Measurements from ENCODE around the gene LRMDA. TPM values are rescaled to one million over a fixed set of nuclear protein-coding genes. Genes with fewer than 3 reads are reported as not detected.

The LRMDA gene
- total RNA-seq, 1 donor from 2014 or later: 0.96 TPM

DNA sequence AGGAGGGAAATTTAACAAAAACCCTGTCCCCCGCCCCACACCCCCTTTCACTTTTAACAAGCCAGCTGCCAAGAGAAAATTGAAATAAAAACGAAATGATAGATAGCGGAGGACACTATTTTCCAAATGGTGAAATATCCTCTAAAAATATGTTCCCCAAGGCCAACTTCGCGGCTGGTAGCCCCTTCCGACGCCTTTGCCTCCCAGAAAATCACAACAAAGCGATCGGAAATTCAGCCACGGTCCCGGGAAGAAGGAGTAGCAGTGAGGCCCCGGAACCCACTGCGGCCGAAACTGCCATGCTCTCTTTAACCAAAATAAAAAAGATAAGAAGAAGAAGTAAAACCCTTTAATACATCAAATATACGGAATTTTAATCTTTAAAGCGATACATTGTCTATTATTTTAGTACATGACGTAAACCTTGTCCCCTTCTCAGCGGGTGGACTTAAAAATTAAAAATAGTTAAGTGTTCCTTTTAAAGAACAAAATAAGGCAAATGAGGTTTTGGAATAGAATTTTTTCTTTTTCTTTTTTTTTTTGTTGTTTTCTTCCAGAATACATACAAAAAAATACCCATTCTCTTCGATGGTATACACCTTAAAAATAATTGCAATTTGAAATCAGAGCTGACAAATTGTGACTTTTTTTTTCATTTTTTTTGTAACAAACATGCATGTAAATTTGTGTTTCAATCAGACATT, 33.8 kb upstream of the LRMDA start:
- DNase-seq (ENCODE audit: low spot score in 2 of 2): no peak
- intact Hi-C loops (cut with DNase I): loop anchor here (5.0 kb wide), 1 partner anchor 530 kb away; no protein-coding TSS in a partner anchor
- H3K4me3 ChIP-seq: peak overlapping the region; percentile 89 to 95
- peaks cover 0 to 19% of the 10 kb centered on the region in 2 donors for H3K4me1 ChIP-seq
- H3K36me3 ChIP-seq: peaks cover 10 to 11% of the 10 kb centered on the region in 2 donors
- peak overlapping the region; percentile 97 to 98 for H3K27ac ChIP-seq
- H3K27me3 ChIP-seq: no peaks in the 10 kb centered on the region
- TF ChIP-seq, protein P1, sequence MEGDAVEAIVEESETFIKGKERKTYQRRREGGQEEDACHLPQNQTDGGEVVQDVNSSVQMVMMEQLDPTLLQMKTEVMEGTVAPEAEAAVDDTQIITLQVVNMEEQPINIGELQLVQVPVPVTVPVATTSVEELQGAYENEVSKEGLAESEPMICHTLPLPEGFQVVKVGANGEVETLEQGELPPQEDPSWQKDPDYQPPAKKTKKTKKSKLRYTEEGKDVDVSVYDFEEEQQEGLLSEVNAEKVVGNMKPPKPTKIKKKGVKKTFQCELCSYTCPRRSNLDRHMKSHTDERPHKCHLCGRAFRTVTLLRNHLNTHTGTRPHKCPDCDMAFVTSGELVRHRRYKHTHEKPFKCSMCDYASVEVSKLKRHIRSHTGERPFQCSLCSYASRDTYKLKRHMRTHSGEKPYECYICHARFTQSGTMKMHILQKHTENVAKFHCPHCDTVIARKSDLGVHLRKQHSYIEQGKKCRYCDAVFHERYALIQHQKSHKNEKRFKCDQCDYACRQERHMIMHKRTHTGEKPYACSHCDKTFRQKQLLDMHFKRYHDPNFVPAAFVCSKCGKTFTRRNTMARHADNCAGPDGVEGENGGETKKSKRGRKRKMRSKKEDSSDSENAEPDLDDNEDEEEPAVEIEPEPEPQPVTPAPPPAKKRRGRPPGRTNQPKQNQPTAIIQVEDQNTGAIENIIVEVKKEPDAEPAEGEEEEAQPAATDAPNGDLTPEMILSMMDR (IDR thresholded peaks at IDR 0.05): no peak
- H3K9me3 ChIP-seq: no peaks in the 10 kb centered on the region

DNA sequence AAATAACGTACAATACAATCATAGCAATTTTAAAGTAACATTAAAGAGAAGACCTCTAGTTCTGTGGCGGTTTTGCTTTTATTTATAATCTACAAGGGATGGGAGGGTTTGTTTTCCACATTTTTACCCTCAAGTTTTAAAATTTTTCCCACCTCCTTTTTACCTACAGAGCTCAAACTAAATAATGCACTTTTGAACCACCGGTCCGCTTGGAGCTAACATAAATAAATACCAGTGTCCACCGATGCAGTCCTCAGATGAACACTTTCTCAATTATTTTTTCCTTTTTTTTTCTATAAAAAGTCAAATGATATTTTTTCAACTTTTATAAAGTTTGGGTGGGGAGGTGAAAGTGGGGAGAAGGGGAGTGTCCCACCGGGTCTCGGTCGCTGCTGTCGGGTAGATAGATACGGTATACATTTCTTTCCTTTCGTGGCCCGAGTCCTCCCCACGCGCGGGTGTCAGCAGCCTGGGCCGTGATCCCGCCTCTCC, 33.2 kb upstream of the LRMDA start:
- no peak for DNase-seq (ENCODE audit: low spot score in 2 of 2)
- Histone ChIP-seq H3K4me3 (peak overlapping the region; percentile 89 to 95), H3K27me3 (no peaks in the 10 kb centered on the region), H3K36me3 (peaks cover 10 to 11% of the 10 kb centered on the region in 2 donors), H3K4me1 (peaks cover 0 to 19% of the 10 kb centered on the region in 2 donors), H3K9me3 (no peaks in the 10 kb centered on the region), H3K27ac (peak overlapping the region; percentile 97 to 98)
- intact Hi-C loops (cut with DNase I): loop anchor here (5.0 kb wide), 1 partner anchor 529 kb away; no protein-coding TSS in a partner anchor
- TF ChIP-seq, protein P1 (IDR thresholded peaks at IDR 0.05): no peak

DNA sequence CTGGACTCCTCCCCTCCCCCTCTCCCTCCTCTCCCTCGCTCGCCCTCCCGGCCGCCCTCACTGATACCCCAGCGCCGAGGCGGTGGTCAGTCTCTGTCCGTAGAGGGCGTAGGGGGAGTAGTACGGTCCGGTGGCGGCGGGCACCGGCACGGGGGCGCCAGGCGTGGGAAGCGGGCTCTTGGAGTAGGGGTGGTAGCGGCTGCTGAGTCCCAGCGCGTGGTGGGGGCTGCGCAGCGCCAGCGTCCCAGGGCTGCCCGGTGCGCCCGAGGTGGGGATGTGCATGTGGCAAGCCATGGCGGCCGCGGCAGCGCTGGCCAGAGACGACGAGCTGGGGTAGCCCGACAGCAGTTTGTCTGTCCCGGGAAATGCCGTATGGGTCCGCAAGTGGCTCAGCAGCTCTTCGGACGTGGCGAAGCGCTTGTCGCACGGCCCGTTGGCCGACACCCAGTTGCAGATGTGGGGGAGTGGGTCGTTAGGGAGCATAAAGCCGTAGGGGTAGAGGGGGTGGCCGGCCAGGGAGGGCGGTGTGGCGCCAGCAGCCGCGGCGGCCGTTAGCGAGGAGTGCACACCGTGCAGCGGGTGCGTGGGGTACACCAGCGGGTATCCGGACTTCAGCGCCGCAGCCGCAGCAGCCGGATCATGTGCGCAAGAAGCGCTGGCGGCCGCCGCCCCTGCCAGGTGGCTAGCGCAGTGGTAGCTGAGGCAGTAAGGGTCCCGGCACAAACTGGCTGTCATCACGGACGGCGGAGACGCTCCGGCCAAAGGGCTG, 32.5 kb upstream of the LRMDA start:
- H3K36me3 ChIP-seq: peaks cover 10 to 11% of the 10 kb centered on the region in 2 donors
- intact Hi-C loops (cut with DNase I): loop anchor here (5.0 kb wide), 1 partner anchor 528 kb away; no protein-coding TSS in a partner anchor
- peak in 1 of 2 donors; percentile 67 for DNase-seq (ENCODE audit: low spot score in 2 of 2)
- TF ChIP-seq, protein P1 (IDR thresholded peaks at IDR 0.05): no peak
- peaks cover 0 to 19% of the 10 kb centered on the region in 2 donors for H3K4me1 ChIP-seq
- H3K27me3 ChIP-seq: no peaks in the 10 kb centered on the region
- peak overlapping the region; percentile 97 to 98 for H3K27ac ChIP-seq
- H3K9me3 ChIP-seq: no peaks in the 10 kb centered on the region
- peak overlapping the region; percentile 89 to 95 for H3K4me3 ChIP-seq

DNA sequence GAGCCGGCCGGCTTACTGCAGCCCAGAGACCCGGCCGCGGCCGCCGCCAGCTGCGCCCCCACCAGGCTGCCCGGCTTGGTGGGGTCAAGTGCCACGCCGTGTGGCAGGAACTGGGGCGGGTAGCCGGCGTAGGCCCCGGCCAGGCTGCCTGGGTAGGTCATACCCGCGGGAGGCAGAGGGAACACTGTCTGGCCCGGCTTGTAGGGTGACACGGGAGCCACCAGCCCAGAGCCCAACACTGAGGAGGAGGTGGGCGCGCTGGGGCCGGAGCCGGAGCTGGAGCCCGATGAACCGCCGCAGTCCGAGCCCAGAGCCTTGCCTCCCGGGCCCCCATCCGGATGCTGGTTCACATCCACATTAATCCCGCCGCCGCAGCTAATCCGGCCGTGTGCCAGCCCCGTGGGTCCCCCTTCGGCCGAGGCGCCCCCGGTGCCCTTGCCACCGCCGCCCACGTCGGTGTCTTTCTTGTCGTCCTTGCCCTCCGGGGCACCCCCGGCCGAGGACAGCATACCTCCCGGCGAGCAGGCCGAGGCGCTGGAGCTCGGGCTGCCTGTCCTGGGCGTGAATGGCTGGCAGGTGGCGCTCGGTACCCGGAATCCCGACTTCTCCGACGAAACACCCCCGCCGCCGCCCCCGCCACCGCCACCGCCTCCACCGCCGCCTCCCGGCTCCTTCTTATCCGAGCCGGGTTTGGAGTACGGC, 31.8 kb upstream of the LRMDA start:
- intact Hi-C loops (cut with DNase I): loop anchor here (1.0 to 10.0 kb wide), 9 partner anchors 105 to 1713 kb away; no protein-coding TSS in a partner anchor
- DNase-seq (ENCODE audit: low spot score in 2 of 2): peak in 1 of 2 donors; percentile 91
- peaks cover 10 to 11% of the 10 kb centered on the region in 2 donors for H3K36me3 ChIP-seq
- TF ChIP-seq, protein P1 (IDR thresholded peaks at IDR 0.05): peak; percentile 63 to 83 (median 68)
- H3K4me1 ChIP-seq: peaks cover 0 to 19% of the 10 kb centered on the region in 2 donors
- peak overlapping the region; percentile 89 to 95 for H3K4me3 ChIP-seq
- peak overlapping the region; percentile 97 to 98 for H3K27ac ChIP-seq
- H3K9me3 ChIP-seq: no peaks in the 10 kb centered on the region
- no peaks in the 10 kb centered on the region for H3K27me3 ChIP-seq

DNA sequence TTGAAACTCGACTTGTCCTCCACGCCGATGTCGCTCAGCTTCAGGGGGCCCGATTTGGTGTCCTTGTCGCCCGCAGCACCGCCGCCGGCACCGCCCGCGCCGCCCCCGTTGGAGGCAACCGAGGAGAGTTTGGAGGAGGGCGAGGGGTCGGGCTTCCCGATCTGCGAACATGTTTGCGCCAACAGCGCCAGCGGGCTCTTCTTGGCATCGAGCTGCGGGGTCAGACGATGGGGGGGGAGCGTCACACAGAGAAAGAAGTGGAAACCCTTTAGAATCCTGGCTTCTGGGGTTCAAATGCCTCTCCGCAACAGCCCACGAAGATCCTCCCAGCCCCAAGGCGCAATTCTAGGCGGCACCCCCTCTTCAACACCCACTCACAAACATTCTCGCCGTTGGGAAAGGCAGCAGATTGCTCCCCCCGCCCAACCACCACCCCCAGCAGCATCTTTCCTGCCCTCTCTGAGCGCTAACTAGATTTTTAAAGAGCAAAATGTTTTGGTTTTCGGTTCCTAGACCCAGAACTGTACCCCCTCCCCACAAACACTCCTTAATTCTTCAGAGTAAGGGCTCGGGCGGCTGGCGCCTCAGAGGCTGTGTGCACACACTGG, 31.2 kb upstream of the LRMDA start:
- DNase-seq (ENCODE audit: low spot score in 2 of 2): no peak
- Histone ChIP-seq H3K4me3 (peak overlapping the region; percentile 89 to 95), H3K27me3 (no peaks in the 10 kb centered on the region), H3K27ac (peak overlapping the region; percentile 97 to 98), H3K4me1 (peaks cover 0 to 19% of the 10 kb centered on the region in 2 donors), H3K9me3 (no peaks in the 10 kb centered on the region), H3K36me3 (peaks cover 10 to 11% of the 10 kb centered on the region in 2 donors)
- TF ChIP-seq, protein P1 (IDR thresholded peaks at IDR 0.05): no peak
- intact Hi-C loops (cut with DNase I): loop anchor here (1.0 to 10.0 kb wide), 8 partner anchors 105 to 1712 kb away; no protein-coding TSS in a partner anchor

Measured in ascending aorta (tissue), 2 donors.